H9 (cell line): ENCODE results near the gene CAPN3. TPM values are rescaled to one million over a fixed set of nuclear protein-coding genes. Genes with fewer than 3 reads are reported as not detected.

Experiments used
- DNase-seq: peaks from one replicate; pipeline ENCODE4 v3.0.0-alpha.2; 2017
- H2AFZ ChIP-seq: one replicate; pipeline ENCODE4 v1.6.1; 2013; ENCODE audit warnings: mild to moderate bottlenecking, low read length, control low read depth, moderate library complexity
- H2AK5ac ChIP-seq: 2 replicates; pipeline ENCODE4 v1.6.1; 2013; ENCODE audit warnings: low read length, control low read depth, mixed read lengths; ENCODE audit not compliant: insufficient read length
- H2BK120ac ChIP-seq: one replicate; pipeline ENCODE4 v1.6.1; 2013; ENCODE audit warnings: low read depth, mild to moderate bottlenecking, low read length, control low read depth, inconsistent platforms; ENCODE audit not compliant: poor library complexity, severe bottlenecking
- H2BK12ac ChIP-seq: 2 replicates; pipeline ENCODE4 v1.6.1; 2013; ENCODE audit warnings: low read length, control low read depth, mixed read lengths, low read depth; ENCODE audit not compliant: insufficient read length
- H2BK15ac ChIP-seq: 2 replicates; pipeline ENCODE4 v1.6.1; 2013; ENCODE audit warnings: low read depth, low read length, control low read depth
- H2BK20ac ChIP-seq: one replicate; pipeline ENCODE4 v1.6.1; 2013; ENCODE audit warnings: low read depth, mild to moderate bottlenecking, low read length, control low read depth, inconsistent platforms; ENCODE audit not compliant: poor library complexity, severe bottlenecking
- H2BK5ac ChIP-seq: 2 replicates; pipeline ENCODE4 v1.6.1; 2013; ENCODE audit warnings: low read length, control low read depth, mixed read lengths; ENCODE audit not compliant: insufficient read length
- H3K14ac ChIP-seq: 2 replicates; pipeline ENCODE4 v1.6.1; 2013; ENCODE audit warnings: low read length, control low read depth; ENCODE audit not compliant: insufficient read depth
- H3K18ac ChIP-seq: 2 replicates; pipeline ENCODE4 v1.6.1; 2013; ENCODE audit warnings: low read depth, mild to moderate bottlenecking, mixed read lengths, low read length, control low read depth; ENCODE audit not compliant: insufficient read length
- H3K23ac ChIP-seq: 2 replicates; pipeline ENCODE4 v1.6.1; 2013; ENCODE audit warnings: low read length, control low read depth, mixed read lengths, low read depth; ENCODE audit not compliant: insufficient read length
- H3K23me2 ChIP-seq: 2 replicates; pipeline ENCODE4 v1.6.1; 2013; ENCODE audit warnings: low read depth, mild to moderate bottlenecking, mixed read lengths, low read length, control low read depth; ENCODE audit not compliant: insufficient read length, poor library complexity, severe bottlenecking
- H3K27ac ChIP-seq: 2 replicates; pipeline ENCODE4 v1.5.1; 2013; ENCODE audit warnings: low read length, control low read depth, mixed read lengths, low read depth; ENCODE audit not compliant: insufficient read length
- H3K27me3 ChIP-seq: 2 replicates; pipeline ENCODE4 v1.6.1; 2013; ENCODE audit warnings: low read length, control low read depth, inconsistent platforms; ENCODE audit not compliant: insufficient read depth
- H3K4ac ChIP-seq: 2 replicates; pipeline ENCODE4 v1.6.1; 2013; ENCODE audit warnings: low read depth, mild to moderate bottlenecking, control low read depth, inconsistent platforms, low read length, moderate library complexity
- H3K4me1 ChIP-seq: 2 replicates; pipeline ENCODE4 v1.6.1; 2013; ENCODE audit warnings: low read length, control low read depth, inconsistent platforms; ENCODE audit not compliant: insufficient read depth
- H3K4me2 ChIP-seq: 2 replicates; pipeline ENCODE4 v1.6.1; 2013; ENCODE audit warnings: low read length, control low read depth, mixed read lengths; ENCODE audit not compliant: insufficient read length, insufficient read depth
- H3K56ac ChIP-seq: 2 replicates; pipeline ENCODE4 v1.6.1; 2013; ENCODE audit warnings: low read depth, mild to moderate bottlenecking, mixed read lengths, low read length, control low read depth; ENCODE audit not compliant: insufficient read length
- H3K79me1 ChIP-seq: 2 replicates; pipeline ENCODE4 v1.6.1; 2013; ENCODE audit warnings: low read depth, mild to moderate bottlenecking, moderate library complexity, low read length, control low read depth, inconsistent platforms; ENCODE audit not compliant: insufficient read depth, poor library complexity, severe bottlenecking
- H3K79me2 ChIP-seq: 2 replicates; pipeline ENCODE4 v1.6.1; 2013; ENCODE audit warnings: low read length, control low read depth, inconsistent platforms; ENCODE audit not compliant: insufficient read depth
- H3K9ac ChIP-seq: 2 replicates; pipeline ENCODE4 v1.6.1; 2013; ENCODE audit warnings: low read length, control low read depth, mixed read lengths; ENCODE audit not compliant: insufficient read length; ENCODE audit errors: extremely low read depth
- H3K9me3 ChIP-seq: one replicate; pipeline ENCODE4 v1.6.1; 2013; ENCODE audit warnings: low read depth, low read length, inconsistent platforms; ENCODE audit not compliant: control insufficient read depth
- H3T11ph ChIP-seq: one replicate; pipeline ENCODE4 v1.6.1; 2013; ENCODE audit warnings: mild to moderate bottlenecking, low read length, control low read depth, inconsistent platforms
- H4K20me1 ChIP-seq: one replicate; pipeline ENCODE4 v1.6.1; 2013; ENCODE audit not compliant: control insufficient read depth, insufficient read length, insufficient read depth
- H4K5ac ChIP-seq: 2 replicates; pipeline ENCODE4 v1.6.1; 2013; ENCODE audit warnings: low read depth, mild to moderate bottlenecking, mixed read lengths, low read length, control low read depth; ENCODE audit not compliant: insufficient read length
- H4K8ac ChIP-seq: replicated peaks from 2 replicates; pipeline ENCODE4 v1.6.1; 2013; ENCODE audit warnings: low read length, control low read depth, mixed read lengths, low read depth; ENCODE audit not compliant: insufficient read length
- H4K91ac ChIP-seq: 2 replicates; pipeline ENCODE4 v1.6.1; 2013; ENCODE audit warnings: low read depth, mild to moderate bottlenecking, moderate library complexity, mixed read lengths, low read length, control low read depth; ENCODE audit not compliant: insufficient read length
- H3K27ac Mint-ChIP-seq, 3 experiments: 2 replicates in 2 of 3; 3 replicates in 1 of 3; pipeline ENCODE4 v1.8.0; 2020 to 2021; ENCODE audit warnings: mixed read lengths in 3 of 3, mild to moderate bottlenecking in 1 of 3, moderate library complexity in 1 of 3
- H3K27me3 Mint-ChIP-seq: 2 replicates; pipeline ENCODE4 v1.8.0; 2021; ENCODE audit warnings: low read depth, mild to moderate bottlenecking, moderate library complexity, mixed read lengths
- H3K36me3 Mint-ChIP-seq, 3 experiments: 2 replicates in 2 of 3; 3 replicates in 1 of 3; pipeline ENCODE4 v1.8.0; 2020 to 2021; ENCODE audit warnings: low read depth in 3 of 3, mixed read lengths in 3 of 3; ENCODE audit not compliant: insufficient read depth in 1 of 3
- H3K4me1 Mint-ChIP-seq, 2 experiments: 2 replicates each; pipeline ENCODE4 v1.8.0; 2020; ENCODE audit warnings: mixed read lengths in 2 of 2
- H3K4me3 Mint-ChIP-seq, 2 experiments: 2 replicates in 1 of 2; 3 replicates in 1 of 2; pipeline ENCODE4 v1.8.0; 2020 to 2021; ENCODE audit warnings: mild to moderate bottlenecking in 2 of 2, mixed read lengths in 2 of 2, moderate library complexity in 1 of 2
- H3K9me3 Mint-ChIP-seq, 2 experiments: 2 replicates in 1 of 2; 3 replicates in 1 of 2; pipeline ENCODE4 v1.8.0; 2020; ENCODE audit warnings: mild to moderate bottlenecking in 2 of 2, mixed read lengths in 2 of 2, moderate library complexity in 1 of 2
- CTCF ChIP-seq: fragments of 200-600 bp; sonication (generic); conservative IDR thresholded peaks from 3 replicates; pipeline ENCODE4 v1.8.0; 2021; ENCODE audit warnings: antibody characterized with exemption, mild to moderate bottlenecking
- WGBS: extraction: QIAGEN DNeasy Blood & Tissue Kit; methylation state at CpG from one replicate; pipeline ENCODE4 v1.1.7; 2013; ENCODE audit warnings: missing lambda C conversion rate, low lambda C conversion rate, mixed read lengths; ENCODE audit not compliant: insufficient read length; ENCODE audit errors: extremely low coverage; 5-methylcytosine and 5-hydroxymethylcytosine counted together
- total RNA-seq: library from RNA; stranded (reverse); gene quantifications from 2 replicates; pipeline ENCODE4 v1.2.1, GENCODE V29; 2021

CAPN3 gene
- total RNA-seq, 1 experiment from 2014 or later: 0.31 TPM

DNA sequence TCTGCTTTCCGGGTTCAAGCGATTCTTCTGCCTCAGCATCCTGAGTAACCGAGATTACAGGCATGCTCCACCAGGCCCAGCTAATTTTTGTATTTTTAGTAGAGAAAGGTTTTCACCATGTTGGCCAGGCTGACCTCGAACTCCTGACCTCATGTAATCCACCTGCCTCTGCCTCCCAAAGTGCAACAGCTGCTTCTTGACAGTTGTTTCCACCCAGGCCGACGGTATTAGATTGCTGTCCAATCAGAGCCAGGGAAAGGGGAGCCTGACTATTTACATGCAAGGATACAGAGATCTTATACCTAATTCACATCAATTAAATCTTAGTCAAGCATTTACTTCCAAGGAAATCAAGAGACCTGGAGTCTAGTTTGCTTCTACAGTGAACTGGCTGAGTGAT lies 4.0 kb upstream of the CAPN3 start:
- no peaks in the 10 kb centered on the region for H3K9me3 ChIP-seq
- H3K4ac ChIP-seq: no peak overlapping the region
- H3K4me3 Mint-ChIP-seq: no peak overlapping the region
- H3K27ac Mint-ChIP-seq: no peak overlapping the region
- no peak overlapping the region for H2AK5ac ChIP-seq
- no peak overlapping the region for H2BK5ac ChIP-seq
- no peaks in the 10 kb centered on the region for H3K4me1 ChIP-seq
- no peak overlapping the region for H2BK120ac ChIP-seq
- peaks cover 0 to 8% (median 0%) of the 10 kb centered on the region in 3 experiments; a peak in 1 of 7 replicates for H3K36me3 Mint-ChIP-seq
- H3K79me2 ChIP-seq: no peaks in the 10 kb centered on the region
- H3K23me2 ChIP-seq: no peaks in the 10 kb centered on the region
- TF ChIP-seq CTCF: no peak
- H3K79me1 ChIP-seq: no peaks in the 10 kb centered on the region
- H4K5ac ChIP-seq: no peak overlapping the region
- WGBS: no CpG with 5 or more reads among the region's 6 CpGs
- no peak overlapping the region for H2AFZ ChIP-seq
- H3K23ac ChIP-seq: no peak overlapping the region
- no peak overlapping the region for H3T11ph ChIP-seq
- no peak overlapping the region for H3K9ac ChIP-seq
- no peak overlapping the region for H4K8ac ChIP-seq
- no peak overlapping the region for H3K4me2 ChIP-seq
- no peak overlapping the region for H2BK15ac ChIP-seq
- no peak overlapping the region for H3K27ac ChIP-seq
- H2BK12ac ChIP-seq: no peak overlapping the region
- H3K14ac ChIP-seq: no peak overlapping the region
- peaks cover 4 to 6% of the 10 kb centered on the region in 2 experiments for H3K4me1 Mint-ChIP-seq
- H3K27me3 Mint-ChIP-seq: no peaks in the 10 kb centered on the region; the same call in none of the 2 replicates
- H3K18ac ChIP-seq: no peak overlapping the region
- H3K56ac ChIP-seq: no peak overlapping the region
- H4K91ac ChIP-seq: no peak overlapping the region
- no peaks in the 10 kb centered on the region for H3K27me3 ChIP-seq
- H2BK20ac ChIP-seq: no peak overlapping the region
- no peaks in the 10 kb centered on the region for H3K9me3 Mint-ChIP-seq
- DNase-seq: no peak
- H4K20me1 ChIP-seq: no peaks in the 10 kb centered on the region
